NCI-H748 (cell line): ENCODE data around the gene TTC28.
A peak's percentile ranks its signal among the peaks of the same experiment; 100 is the strongest.

Experiments used
- DNase-seq: peaks from one replicate; lab custom pipeline; 2025; ENCODE audit not compliant: unreplicated experiment; lab: John Stamatoyannopoulos, UW

Gene TTC28

DNA sequence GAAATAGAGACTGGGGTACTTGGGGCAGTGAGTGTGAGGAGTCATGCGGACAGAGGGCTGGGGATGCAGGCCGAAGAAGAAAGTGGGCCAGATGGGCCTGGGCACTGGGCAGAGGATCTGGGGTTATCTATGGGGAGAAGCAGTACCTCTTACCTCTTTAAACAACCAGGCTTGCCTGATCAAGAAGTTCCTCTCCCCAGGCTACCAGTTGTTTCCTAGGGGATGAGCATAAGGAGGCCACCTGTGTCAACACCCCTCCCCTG lies 662.2 kb downstream of the TTC28 start:
- no peak for DNase-seq

DNA sequence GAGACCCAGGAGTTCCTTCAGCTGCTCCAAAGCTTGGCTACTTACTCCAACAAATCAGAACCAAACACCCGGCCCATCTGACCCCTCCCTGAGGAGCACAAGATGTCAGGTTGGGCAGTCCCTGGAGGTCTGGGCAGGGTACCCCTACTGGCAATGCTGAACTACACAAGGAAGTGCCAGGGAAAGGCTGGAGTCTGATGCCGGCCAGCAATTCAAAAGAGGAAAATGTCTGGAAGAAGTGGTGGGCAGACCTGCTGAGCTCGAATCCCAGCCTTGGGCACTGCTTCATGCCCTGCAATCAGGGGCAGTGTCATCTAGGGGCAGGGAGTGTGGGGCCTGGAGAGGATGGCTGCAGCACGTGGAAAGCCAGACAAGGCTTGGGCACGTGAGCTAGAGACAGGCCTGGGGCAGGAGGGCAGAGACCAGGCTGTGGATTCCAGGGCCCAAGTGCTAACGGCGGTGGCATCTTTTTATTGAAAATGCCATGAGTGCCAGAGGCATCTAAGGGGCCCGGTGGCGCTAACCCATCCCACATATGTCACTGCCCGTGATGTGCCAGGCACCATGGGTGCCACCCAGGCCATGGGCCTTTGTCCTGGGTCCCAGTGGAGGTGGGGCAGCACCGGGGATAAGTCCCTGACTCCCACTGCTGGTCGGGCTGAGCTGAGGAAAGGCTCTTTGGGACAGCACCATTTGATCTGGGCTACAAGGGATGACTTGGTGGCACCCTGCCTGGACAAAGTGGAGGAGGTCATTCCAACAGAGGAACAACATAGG lies 662.7 kb downstream of the TTC28 start:
- no peak for DNase-seq

DNA sequence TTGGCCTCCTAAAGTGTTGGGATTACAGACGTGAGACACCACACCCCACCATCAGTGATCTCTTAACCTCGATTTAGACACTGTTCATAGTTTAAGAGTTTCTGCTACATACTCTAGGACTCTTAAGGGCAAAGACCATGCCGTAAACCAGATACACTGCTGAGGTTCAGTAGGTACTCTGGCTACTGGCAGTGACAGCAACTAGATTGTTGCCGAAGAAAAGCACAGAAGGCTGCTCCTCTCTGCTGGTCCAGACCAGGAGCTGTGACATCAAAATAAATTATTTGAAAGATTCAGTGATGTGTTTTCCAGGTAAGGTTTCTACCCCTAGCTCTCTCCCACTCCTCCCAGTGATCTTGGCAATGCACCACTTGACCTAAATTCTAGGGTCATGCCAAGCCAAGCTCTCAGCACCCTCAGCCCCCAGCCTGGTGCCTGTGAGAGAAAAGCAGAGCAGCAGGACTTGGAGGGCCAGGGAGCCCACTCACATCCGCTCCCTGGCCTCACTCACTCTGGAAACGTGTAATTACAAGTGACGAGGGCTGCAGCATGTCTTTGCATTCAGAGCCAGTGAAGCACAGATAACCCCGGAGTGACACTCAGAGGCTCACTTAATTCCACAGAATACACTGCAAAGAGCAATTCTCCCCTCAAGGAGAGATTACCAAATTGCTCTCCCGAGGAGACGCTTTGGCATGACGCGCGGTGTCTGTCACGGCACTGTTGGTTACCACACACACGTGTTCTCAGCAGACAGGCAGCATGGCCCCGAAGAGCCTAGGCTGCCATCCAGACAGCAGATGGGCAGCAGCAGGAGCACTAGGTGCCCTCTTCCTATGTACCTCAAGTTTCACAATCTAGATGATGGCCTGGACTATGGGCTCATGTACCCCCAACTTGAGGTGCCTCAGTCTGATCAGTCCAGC lies 663.7 kb downstream of the TTC28 start:
- no peak for DNase-seq

DNA sequence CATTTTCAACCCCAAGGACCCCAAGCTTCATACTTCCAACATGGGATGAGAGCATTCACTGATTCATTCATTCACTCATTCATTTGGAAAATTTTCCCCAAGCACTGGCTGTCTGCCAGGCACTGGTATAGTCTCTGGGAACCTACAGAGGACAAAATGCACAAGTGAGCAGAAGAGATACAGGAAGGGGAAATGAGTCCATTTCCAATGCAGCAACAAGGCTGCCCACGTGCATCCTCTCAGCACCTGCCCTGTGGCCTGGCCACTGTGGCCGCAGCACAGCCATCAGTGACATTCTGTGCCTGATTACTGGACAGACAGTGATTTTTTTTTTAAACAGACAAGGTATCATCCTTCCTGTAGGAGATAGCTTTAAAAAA lies 664.6 kb downstream of the TTC28 start:
- no peak for DNase-seq

DNA sequence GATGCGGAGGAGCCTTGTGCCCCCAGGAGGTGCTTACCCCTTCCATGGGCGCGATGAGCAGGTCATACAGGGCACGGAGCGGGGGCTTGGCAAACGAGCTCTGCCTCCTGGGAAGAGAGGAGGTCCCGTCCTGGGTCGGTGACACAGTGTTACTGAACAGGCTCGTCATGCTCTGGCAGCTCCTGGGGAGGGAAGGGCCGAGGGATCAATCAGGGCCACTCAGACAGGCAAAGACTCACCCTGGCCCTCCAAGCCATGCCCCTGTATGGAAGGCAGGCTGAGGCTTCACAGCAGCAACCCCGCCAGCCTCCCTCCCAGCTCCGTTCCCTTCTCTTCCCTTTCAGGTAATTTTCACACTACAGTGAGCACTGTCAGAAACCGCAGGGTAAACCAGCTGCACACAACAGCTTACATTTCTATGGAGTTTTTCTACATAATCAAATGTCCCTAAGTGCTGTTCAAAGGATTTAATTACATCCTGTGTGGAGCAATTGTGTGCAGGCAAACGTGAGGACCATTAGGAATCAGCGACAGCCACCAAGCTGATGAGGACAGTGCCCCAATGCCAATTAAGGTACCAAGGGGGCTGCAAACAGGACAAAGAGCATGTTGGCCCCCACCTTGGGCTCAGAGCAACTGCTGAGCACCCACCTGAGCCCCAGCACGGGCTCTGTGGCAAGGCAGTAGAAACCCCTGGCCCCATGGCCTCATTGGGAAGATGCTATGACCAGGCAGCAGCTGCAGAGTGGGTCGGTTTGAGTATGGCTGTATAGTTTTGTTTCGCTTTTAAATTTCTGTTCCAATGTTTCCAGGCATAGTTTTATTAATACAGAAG lies 665.2 kb downstream of the TTC28 start:
- peak; percentile 65 for DNase-seq

DNA sequence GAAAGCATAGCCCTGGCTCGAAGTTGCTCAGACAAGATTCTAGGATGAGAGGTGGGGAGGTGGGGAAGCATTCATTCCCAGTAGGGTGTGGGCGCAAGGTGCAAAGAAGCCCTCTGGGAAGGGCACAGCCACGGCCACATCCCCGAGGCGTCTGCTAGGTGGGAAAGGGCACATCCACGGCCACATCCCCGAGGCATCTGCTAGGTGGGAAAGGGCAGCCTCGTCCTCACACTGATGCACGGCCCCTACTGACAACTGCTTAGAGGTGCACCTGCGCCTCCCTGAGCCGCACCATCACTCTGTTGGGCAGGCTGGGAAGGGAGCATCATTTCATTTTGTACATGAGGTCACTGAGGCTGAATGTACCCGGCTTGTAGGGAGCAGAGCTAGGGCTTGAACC lies 666.0 kb downstream of the TTC28 start:
- DNase-seq: no peak

DNA sequence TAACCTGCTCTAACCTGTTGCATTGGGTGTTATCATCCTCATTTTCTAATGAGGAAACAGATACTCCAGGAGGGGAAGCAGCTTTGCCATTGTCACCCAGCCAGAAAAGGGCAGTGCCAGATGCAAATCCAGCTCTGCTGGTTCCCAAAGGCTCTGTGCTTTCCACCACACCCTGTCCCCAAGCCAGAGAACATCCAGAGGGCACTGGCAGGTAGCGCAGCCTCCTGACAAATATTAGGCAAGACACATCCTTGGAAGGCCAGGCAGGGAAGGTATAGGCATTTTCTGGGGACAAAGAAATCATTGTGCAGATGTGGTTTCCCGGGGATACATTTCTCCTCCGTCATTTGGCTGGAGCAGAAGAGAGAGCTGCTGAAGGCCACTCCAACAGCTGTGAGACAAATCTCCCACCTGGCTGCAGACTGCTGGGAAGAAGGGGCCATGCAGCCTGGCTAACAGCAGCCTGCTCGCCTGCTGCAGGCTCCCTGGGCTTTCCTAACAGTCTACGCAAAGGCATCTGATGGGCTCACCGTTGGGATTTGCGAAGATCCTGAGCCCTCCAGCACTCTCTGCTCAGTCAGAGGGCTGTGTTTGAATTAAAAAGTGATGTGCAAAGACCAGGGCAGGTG lies 666.7 kb downstream of the TTC28 start:
- no peak for DNase-seq

DNA sequence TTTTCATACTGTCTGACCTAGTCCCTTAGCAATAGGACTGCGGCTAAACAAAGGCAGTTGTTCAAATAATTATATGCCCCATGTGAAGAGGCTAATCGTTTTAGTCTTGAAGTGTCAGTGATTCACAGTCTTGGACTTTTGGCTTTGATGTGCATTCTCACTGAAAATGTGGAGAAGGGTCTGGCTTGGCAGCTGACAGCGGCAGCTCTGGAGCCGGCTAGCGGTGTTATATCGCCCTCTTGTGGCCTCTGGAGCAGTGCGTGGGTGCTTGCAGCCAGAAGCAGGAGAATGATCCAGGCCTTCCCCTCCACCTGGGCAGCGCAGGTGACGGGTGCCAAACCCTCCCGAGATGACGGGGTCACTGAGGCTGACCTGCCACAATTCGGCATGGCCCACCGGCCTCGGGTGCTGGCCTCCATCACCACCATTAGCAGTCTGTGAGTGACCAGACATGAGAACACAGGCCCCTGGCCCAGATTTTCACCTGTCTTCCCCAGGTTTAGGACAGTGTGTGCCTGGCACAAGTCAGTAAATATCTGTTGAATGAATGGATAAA lies 670.3 kb downstream of the TTC28 start:
- peak; percentile 52 for DNase-seq

DNA sequence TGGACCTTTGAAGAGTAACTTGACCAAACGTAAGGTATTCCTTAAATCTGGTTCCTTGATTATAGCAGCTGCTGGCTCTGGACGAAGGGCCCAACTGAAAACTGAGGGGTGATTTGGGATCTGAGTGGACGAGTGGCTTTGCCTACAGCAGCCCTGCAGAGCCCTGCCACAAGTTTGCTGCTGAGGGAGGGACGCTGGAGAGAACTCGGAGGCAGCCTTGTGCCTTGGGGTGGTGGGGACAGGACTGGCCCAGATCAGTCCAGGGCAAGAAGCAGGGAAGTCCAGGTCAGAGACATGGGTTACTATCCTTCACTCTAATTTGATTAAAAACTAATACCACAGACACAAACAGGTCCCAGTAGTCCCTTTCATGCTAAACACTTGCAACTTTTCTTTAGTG lies 671.0 kb downstream of the TTC28 start:
- no peak for DNase-seq

DNA sequence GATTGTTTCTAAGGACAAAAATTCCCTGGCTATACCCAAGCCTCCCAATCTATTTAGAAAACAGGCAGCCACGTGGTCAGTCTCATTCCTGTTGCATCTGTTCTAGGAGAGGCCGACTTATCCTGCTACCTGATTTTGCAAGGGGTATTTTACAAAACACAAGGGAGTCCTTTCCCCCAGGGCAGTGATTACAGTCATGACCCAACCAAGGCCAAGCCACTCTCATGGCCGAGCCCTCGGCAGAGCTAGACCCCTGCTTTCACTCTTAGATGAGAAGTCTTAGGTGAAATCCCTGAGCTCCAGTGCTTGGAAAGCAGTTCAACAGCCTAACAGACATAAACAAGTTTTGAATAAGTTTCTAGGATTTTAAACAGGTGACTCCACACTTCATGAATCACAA lies 671.6 kb downstream of the TTC28 start:
- no peak for DNase-seq

DNA sequence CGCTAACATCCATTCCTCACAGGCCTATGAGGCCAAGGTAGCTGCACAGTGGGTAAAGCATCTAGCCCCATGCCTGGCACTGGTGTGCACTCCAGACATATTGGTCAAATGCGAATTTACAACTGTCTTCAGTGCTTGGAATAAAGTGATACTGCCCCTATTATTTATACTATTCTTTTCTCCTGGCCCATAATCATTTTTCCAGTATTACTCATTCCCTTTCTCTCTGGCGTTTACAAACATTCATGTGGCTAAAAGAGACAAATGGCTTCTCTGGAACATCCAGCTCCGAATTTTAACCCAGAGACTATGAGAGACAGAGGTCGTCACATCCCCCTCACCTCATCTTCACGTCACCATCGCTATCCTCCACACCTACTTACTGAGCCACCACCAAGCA lies 673.4 kb downstream of the TTC28 start:
- no peak for DNase-seq

DNA sequence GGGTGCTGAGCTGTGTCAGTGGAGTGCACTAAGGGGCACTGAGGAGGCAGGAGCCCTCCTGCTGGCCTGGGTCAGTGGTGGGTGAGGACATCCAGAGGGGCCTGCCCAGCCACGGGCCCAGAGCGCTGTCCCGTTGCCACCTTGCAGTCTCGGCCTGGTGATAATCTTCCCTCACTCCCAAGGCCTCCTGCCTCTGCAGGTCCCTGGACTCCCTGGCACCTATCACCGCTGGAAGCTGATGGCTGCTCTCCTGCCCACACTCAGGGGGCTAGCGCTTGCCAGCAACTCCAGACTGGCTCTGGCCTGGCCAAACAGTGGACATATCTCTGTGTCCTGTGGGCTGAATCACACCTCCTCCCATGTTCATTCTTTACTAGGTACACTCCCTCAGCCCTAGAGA lies 674.1 kb downstream of the TTC28 start:
- DNase-seq: no peak

DNA sequence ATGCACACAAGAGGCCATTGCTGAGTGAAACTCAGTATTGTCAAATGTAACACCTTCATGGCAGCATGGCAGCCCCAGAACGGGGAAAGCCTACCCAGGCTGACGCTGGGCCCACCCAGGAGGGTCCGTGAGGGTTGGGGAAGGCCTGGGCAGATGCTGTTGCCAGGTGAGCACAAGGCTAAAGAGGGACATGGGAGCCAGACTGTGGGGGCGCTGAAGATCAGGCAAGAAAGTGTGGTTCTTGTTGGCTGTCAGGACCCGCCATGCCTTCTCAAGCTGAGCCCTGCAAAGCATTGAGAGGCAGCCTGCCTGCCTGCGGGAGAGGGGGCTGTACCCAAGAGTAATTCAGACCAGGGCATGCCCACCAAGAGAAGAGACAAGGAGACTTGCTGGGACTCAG lies 675.6 kb downstream of the TTC28 start:
- no peak for DNase-seq

DNA sequence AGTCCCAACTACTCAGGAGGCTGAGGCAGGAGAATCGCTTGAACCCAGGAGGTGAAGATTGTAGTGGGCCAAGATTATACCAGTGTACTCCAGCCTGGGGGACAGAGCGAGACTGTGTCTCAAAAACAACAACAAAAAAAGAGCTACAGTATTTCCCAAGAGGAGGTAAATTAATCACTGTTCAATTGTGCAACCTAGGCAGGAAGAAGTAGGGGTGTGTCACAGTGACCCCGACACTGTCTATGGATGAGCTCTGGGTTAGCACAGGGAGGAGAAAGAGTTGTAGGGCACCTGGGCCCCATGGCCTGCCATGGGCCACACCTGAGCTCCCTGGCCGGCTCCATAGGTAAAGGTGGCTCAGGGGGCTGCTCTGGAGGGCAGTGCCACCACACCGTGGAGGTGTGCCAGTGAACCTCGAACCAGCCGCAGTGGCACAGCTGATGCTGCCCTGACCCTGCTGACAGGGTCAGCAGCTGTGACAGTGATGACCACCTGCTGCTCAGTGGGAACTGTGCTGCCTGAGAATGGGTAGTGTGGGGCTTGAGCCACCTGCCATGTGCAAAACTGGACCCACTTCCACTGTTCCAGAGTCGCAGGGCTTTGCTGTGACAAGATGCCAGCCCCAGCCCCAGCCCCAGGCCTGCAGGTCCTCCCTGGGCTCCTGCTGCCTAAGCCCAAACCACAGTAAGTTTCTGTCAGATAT lies 676.6 kb downstream of the TTC28 start:
- no peak for DNase-seq

DNA sequence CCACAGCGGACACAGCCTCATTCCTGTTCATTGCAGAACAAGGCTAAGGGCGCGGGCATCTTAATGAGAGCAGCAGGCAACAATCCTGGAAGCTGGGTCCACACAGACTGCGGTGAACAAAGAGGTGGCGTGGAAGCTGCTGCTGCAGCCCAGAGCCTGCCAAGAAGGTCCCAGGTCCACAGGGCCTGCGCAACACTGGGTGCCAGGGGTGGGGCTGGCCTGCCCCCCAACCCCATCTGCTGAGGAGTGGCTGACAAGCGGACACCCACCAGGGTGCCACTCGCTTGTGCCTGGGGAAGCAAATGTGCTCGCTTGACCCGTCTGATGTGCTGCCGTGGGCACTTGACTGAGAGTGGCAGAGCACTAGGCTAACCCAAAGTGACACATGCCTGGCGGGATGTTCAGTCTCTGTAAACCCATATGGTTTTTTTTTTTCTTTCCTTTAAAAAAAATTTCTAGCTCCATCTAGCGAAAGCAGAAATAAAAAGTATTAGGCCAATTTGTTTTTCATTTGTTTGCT lies 677.4 kb downstream of the TTC28 start:
- DNase-seq: no peak

DNA sequence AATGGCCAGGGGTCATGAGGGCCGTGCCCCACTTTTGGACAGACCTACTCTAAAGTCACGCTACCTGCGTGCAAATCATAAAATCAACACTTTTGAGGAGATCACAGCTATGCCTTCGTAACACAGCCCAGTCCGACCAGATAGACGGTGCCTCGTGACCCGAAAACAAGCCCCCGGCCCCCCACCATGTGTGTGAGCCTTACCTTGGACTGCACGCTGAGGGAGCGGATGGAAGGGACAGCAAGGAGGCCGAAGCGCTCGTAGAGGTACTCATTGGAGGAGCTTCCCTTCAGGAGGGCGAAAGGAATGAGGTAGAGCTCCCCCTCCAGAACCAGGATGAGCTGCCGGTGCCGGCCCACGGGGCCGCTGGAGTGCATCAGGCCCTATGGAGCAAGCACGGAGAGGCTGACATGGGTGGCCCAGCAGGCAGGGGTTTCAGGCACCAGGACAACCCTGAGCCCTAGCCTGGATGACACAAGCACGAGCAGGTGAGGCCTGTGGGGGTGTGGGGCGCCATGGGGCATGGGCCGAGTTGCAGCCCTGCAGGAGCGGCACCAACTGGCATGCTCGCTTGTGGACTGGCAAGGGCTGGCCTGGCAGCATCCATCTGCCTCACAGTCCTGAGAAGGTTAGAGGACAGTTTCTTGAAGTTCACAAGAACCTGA lies 678.3 kb downstream of the TTC28 start:
- DNase-seq: no peak

DNA sequence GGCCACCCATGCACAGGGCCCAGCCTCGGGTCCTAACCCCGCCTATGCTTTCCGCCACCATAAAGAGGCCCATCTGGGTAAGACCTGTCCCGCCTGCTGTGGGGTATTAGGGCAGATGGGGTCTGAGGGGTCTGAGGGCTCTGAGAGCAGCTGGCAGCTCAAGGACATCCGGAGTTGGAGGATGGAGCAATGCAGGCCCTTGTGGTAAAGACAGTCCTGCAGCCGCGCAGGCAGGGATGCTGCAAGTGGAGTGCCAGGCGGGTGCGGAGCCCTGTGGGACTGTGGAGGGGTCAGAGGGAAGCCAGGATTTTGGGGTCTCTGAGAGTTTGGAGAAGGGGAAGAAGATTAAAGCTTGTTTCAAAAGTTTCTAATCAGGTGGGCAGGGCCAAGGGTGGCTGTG lies 679.3 kb downstream of the TTC28 start:
- no peak for DNase-seq

DNA sequence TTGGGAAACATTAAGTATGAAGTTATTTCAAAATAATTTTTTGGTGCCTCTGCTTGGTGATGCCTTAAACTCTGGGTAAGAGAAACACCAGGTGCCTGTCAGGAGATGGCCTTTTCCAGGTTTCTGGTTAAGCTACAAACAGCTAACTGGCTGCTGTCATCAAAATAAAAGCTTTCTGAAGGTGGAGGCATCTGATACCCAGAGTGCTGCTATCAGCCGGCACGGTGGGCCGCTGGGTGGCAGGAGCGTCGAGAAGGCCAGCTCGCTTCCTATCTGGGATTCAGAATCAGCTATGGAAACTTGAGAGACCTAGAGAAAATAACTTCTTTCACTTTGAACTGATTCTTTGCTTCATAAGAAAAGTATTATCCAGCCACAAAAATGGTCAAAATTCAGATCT lies 679.8 kb downstream of the TTC28 start:
- no peak for DNase-seq

DNA sequence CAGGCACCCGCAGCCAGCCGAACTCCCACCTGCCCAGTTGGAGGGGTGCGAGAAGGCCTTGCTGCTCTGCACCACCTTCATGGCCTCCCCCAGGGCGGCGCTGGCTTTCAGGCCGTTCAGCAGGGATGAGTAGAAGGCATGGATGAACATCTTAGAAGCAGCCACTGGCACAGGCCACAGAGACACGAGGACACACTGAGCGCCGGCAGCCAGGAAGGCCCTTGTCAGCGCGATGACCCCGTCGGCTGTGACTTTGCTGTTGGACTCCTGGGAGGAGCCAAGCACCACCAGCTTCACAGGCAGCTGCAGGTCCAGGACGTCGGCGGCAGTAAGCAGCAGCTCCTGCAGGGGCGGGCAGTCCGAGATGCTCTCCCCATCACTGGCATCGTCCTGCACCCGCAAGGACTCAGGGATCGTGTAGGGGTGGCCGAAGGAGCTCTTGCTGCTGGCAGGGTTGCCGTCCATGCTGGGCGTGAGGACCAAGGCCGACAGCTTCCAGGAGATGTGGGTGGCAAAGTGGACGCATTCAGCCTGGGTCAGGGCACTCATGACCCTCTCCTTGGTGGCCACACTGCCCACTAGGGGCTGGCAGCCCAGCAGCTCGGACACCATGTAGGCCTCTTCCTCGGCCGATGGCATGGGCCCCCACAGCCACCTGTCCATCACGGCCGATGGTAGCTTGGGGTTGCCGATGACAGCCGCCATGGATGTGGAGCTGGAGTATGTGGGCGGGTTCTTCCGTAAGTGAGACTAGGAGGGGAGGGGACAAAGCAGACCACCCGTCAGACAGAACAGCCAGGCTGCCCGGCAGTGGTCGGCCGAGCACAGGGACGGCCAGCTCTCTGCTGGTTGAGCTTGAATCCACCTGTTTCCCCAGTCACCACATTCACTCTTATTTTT lies 680.9 kb downstream of the TTC28 start:
- DNase-seq: no peak
